ENCODE results near the gene TMEM150C.

Gene TMEM150C

GRCh38 chr4:82519072-82519471 is 42.7 kb downstream of the TMEM150C start:
- in situ Hi-C loops (cut with MboI; ENCODE audit: low sequenced_read_pairs), result no loop called here

GRCh38 chr4:82517043-82517442 is 44.7 kb downstream of the TMEM150C start:
- in situ Hi-C loops (cut with MboI; ENCODE audit: low sequenced_read_pairs), result no loop called here

DNA sequence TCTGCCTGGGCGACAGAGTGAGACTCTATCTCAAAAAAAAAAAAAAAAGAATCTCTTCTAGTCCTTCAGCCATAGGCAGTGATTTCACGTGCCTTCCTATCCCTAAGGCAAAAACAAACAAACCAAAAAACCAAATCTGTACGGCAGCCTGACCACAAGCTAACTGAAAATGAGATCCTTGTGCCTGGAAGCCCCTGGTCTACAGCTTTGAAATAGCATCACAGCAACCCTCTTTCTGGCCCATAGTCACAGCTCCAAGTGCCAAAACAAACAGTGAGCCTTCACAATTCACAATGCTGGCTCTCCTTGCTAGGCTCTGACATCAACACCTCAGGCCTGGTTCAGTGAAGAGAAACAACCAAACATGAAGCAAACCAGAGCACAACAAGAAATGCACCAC is 46.1 kb downstream of the TMEM150C start:
- in situ Hi-C loops (cut with MboI; ENCODE audit: low sequenced_read_pairs), result no loop called here

- in situ Hi-C loops (cut with MboI; ENCODE audit: low sequenced_read_pairs), result no loop called here
These were observed 48.4 kb downstream of the TMEM150C start for GRCh38 chr4:82513382-82513781.

- in situ Hi-C loops (cut with MboI; ENCODE audit: low sequenced_read_pairs), result no loop called here
These were observed 51.6 kb downstream of the TMEM150C start for GRCh38 chr4:82510216-82510615.

GRCh38 chr4:82508806-82509428 is 52.9 kb downstream of the TMEM150C start:
- in situ Hi-C loops (cut with MboI; ENCODE audit: low sequenced_read_pairs), result no loop called here

- in situ Hi-C loops (cut with MboI; ENCODE audit: low sequenced_read_pairs), result no loop called here
These were observed 53.8 kb downstream of the TMEM150C start for GRCh38 chr4:82508011-82508410.

DNA sequence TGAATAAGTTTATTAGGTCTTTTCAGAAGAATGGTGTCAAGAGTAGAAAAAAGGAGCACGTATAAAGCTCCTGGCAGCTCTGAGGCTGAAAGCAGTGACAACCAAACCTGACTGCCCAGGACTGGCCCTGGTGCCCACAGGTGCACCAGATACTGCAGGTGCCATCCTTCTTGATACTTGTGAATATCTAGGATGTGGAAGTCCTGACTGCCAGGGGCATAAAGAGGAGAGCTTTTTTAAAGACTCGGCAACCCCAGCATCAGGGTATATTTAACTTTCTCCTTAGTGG is 60.7 kb downstream of the TMEM150C start:
- in situ Hi-C loops (cut with MboI; ENCODE audit: low sequenced_read_pairs), result no loop called here

DNA sequence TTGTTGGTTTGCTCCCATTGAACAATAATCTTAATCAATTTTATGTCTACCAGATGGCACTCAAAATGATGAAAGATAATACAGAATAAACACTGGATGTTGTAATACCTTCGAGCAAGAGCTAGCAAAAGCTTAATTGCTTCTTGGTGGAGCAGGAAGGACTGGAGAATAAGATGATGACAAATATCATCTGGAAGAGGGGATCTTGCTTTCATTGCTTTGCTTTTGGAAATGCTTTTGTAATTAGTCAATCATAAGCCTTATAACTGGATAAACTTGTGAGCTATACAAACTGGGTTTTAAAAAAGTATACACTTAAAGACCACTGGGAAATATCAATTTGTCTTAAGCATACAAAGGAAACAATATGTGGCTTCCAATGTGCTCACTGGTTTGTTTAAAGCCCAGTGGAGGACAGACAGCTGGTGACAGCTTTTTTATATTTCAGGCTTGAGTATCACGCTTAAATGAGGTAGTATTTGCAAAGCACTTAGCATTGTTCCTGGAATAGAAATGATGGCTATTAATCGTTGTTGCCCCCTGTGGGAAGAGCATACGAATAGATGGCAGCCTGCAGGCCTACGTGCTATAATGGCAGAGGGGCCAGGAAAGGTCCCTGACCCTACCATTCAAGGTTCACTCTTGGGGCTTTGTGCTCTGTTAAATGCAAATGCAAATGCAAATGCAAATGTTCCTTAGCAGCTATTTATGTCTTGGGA is 61.2 kb downstream of the TMEM150C start:
- in situ Hi-C loops (cut with MboI; ENCODE audit: low sequenced_read_pairs), result no loop called here

DNA sequence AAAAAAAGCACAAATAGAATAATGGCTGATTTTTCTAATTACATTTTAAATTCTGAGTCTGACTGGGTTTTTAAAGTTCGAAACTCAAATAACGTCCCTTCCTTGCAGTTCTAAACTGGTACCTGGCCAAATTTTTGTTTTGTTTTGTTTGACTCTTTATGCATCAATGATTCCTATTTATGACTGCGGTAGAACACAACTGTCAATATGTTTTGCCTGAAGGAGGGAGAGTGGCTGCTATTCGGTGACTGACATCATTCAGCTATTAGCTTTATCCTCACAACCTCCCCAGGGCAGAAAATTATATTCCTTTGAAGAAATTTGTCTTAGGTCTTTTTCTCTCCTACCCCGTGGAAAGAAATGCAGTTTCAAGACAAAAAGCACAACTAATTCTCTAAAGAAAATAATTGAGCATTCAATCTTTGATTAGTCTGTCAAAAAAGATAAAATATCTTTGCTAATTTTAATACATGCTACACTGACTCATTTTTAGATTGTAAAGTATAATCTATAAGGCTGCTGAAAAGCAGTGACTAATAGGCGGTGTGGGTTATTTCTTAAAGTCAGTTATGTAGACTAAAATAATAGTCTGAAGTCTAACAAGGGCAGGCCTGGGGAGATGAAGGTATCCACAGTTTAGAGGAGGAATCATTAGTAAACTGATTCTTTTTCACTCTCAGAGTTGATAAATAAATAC is 61.9 kb downstream of the TMEM150C start:
- in situ Hi-C loops (cut with MboI; ENCODE audit: low sequenced_read_pairs), result no loop called here

- in situ Hi-C loops (cut with MboI; ENCODE audit: low sequenced_read_pairs), result no loop called here
These were observed 65.4 kb downstream of the TMEM150C start for GRCh38 chr4:82496349-82496748.

DNA sequence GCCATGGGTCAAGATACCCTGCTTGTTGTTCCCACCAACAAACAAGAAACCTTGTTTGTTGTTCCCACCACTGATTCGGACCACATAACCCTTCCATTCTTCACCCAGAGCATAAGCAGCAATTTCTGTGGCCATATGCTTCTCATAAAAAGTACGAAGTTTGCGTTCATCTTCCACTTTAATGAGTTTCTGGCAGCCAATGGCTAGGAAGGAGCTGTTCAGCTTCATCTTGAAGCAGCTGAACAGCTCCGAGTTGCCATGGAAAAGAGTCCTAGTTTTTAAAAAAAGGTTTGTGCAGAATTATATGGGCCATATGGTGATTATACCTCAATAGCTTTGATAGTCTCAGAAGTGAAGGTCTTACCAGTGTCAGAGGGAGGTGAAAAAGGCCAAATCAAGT is 66.1 kb downstream of the TMEM150C start:
- in situ Hi-C loops (cut with MboI; ENCODE audit: low sequenced_read_pairs), result no loop called here

DNA sequence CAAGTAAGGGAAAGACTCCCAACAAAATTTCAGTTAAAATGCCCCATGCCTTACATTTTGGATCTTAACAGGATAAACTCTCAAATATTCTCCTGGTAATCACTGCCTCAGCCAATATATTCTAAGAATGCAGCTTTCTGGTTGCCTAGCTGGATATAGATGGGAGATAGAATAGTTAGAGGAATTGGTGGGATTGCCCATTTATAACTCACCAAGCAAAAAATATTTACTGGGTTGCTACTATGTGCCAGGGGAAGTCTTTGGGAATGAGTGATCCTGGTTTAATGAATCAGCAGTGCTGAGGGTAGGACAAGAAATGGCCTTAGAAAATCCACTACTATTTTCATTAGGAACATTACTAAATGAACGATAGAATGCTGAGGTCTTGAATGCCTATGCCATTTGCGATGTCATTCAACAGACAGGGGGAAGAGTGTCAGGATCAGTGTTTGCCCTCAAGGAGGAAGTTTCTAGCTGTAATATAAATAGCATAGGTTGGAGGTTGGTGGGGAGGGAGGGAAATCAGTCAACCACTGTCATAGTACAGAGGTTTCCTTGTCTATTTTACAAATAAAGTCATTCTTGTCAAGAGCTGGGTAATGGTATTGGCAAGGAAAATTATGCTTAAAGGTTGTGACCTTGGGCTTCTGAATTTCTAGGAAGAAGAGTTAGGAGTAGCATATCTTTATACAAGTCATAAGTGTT is 67.9 kb downstream of the TMEM150C start:
- in situ Hi-C loops (cut with MboI; ENCODE audit: low sequenced_read_pairs), result no loop called here

DNA sequence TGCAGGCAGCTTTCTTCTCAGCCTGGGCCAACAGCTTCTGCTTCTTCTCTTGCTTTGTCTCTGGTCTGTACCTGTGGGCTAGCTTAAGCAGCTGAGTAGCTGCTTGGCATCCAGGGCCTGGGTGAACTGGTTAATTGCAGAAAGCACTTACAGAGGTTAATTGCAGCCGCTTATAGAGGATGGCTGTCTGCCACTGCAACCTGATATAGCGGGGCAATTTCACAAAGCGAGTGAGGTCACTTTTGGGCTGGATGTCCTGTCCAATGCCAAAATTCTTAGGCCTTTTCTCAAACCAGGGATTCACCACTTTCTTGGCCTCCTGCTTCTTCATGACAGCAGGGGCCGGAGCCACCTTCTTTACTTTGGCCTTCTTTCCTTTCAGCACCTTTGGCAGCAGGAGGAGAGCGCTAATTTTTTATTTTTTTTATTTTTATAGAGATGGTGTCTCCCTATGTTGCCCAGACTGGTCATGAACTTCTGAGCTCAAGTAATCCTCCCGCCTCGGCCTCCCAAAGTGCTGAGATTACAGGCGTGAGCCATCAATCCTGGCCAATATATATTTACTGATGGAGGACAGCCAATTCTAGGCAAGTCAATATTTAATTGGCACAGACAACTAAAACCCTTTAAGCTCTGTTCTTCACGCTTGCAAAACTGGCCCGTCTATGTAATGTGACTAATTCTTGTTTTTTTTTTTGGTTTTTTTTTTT is 70.4 kb downstream of the TMEM150C start:
- in situ Hi-C loops (cut with MboI; ENCODE audit: low sequenced_read_pairs), result no loop called here

- in situ Hi-C loops (cut with MboI; ENCODE audit: low sequenced_read_pairs), result no loop called here
These were observed 71.8 kb downstream of the TMEM150C start for GRCh38 chr4:82489987-82490386.

DNA sequence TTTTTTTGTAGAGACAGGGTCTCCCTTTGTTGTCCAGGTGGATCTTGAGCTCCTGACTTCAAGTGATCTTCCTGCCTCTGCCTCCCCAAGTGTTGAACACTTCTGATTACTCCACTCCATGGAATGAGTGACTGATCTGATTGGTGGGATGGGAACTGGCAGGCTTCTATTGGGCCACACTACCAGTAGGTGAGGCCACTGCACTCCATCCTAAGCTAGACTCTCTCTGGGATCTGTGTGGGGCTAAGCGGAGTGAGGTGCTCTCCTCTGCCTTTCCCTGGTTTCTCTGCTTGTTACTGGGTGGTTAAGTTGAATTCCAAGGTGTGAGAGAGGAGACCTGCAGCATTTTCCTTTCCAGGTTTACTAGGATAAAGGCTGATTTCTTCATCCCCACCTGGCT is 72.7 kb downstream of the TMEM150C start:
- in situ Hi-C loops (cut with MboI; ENCODE audit: low sequenced_read_pairs), result no loop called here

GRCh38 chr4:82484996-82485783 is 76.6 kb downstream of the TMEM150C start:
- in situ Hi-C loops (cut with MboI; ENCODE audit: low sequenced_read_pairs), result no loop called here

DNA sequence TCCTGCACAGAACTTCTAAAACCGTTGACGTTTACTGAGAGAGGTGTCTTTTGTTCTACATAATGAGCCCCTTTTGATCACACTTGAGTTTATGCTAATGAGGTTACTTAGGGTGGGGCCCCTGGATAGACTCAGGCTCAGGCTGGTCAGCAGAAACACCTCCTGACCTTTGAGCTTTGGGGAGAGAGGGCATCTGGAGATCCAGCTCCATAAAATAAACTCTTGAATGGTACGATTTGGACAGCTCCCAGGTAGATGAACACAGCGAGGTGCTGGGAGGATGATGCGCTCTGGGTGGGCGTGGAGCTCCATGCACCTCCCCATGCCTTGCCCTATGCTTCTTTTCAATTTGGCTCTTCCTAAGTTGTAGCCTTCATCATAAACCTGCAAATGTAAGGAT is 79.4 kb downstream of the TMEM150C start:
- in situ Hi-C loops (cut with MboI; ENCODE audit: low sequenced_read_pairs), result no loop called here

GRCh38 chr4:82481506-82481840 is 80.3 kb downstream of the TMEM150C start:
- in situ Hi-C loops (cut with MboI; ENCODE audit: low sequenced_read_pairs), result no loop called here

DNA sequence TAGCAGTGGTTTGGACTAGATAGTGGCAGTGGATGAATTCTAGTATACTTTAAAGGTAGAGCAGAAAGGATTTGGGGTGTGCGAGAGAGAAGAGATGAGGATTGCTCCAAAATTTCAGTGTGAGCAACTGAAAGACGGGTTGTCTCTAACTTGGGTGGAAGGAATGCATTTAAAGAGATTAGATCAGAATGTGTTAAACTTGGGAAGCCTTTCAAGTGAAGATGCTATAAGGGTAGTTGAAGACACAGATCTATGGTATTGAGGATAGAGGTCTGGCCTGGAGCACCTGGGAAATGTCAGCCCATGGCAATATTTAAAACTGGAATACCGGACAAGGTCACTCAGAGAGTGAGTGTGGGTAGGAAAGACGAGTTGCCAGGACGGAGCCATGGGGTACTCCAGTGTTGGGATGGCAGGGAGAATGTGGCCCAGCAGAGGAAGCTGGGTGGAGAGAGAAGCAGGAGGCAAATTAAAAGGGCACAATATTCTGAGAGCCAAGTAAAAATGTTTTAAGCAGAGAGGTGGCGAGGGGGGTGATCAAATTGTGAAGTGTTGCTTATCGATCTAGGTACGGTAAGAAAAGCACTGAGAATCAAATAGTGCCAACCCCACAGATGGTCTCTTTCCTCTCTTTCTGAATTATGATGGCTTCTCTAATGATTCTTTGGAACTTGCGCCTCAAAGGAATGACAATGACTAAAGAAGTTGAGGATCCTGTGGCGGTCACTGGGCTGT is 80.8 kb downstream of the TMEM150C start:
- in situ Hi-C loops (cut with MboI; ENCODE audit: low sequenced_read_pairs), result no loop called here
